HEK293T (cell line): ENCODE measurements around the gene ARMCX6.

Source experiments
- ARNT ChIP-seq: fragments of 450-650 bp; IDR thresholded peaks from 2 replicates; pipeline ENCODE4 v1.6.1; 2017; ENCODE audit warnings: mild to moderate bottlenecking
- BHLHE40 ChIP-seq: fragments of 450-650 bp; IDR thresholded peaks from 2 replicates; pipeline ENCODE4 v1.6.1; 2016; ENCODE audit warnings: mild to moderate bottlenecking, moderate library complexity, borderline replicate concordance
- FOXA1 ChIP-seq: fragments of 450-650 bp; IDR thresholded peaks from 2 replicates; pipeline ENCODE4 v1.6.1; 2016; ENCODE audit warnings: mild to moderate bottlenecking
- FOXM1 ChIP-seq: fragments of 450-650 bp; IDR thresholded peaks from 2 replicates; pipeline ENCODE4 v1.6.1; 2017; ENCODE audit warnings: mild to moderate bottlenecking, borderline replicate concordance
- HDGF ChIP-seq: fragments of 450-650 bp; IDR thresholded peaks from 2 replicates; pipeline ENCODE4 v1.6.1; 2017; ENCODE audit warnings: antibody characterized with exemption, borderline replicate concordance
- L3MBTL2 ChIP-seq: fragments of 450-650 bp; conservative IDR thresholded peaks from 2 replicates; pipeline ENCODE4 v1.6.1; 2016; ENCODE audit warnings: mild to moderate bottlenecking
- NFRKB ChIP-seq: fragments of 450-650 bp; IDR thresholded peaks from 2 replicates; pipeline ENCODE4 v1.6.1; 2016; ENCODE audit warnings: mild to moderate bottlenecking, moderate library complexity
- SP1 ChIP-seq: fragments of 450-650 bp; IDR thresholded peaks from 2 replicates; pipeline ENCODE4 v1.6.1; 2017
- SUZ12 ChIP-seq: fragments of 450-650 bp; IDR thresholded peaks from 2 replicates; pipeline ENCODE4 v1.6.1; 2016; ENCODE audit warnings: mild to moderate bottlenecking
- TARDBP ChIP-seq: fragments of 450-650 bp; IDR thresholded peaks from 2 replicates; pipeline ENCODE4 v1.6.1; 2016
- ZNF384 ChIP-seq: fragments of 450-650 bp; IDR thresholded peaks from 2 replicates; pipeline ENCODE4 v1.6.1; 2016
- TF ChIP-seq, protein P1 (sequence below): fragments of 450-650 bp; IDR thresholded peaks from 2 replicates; pipeline ENCODE4 v1.6.1; 2016

GRCh38 chrX:101595739-101596419 lies 21.9 kb downstream of the ARMCX6 start:
- TF ChIP-seq FOXM1 (no peak), BHLHE40 (no peak), NFRKB (no peak), ARNT (no peak), HDGF (no peak), TARDBP (no peak), SUZ12 (no peak), ZNF384 (no peak), SP1 (no peak), FOXA1 (no peak), L3MBTL2 (no peak)
- TF ChIP-seq, protein P1, sequence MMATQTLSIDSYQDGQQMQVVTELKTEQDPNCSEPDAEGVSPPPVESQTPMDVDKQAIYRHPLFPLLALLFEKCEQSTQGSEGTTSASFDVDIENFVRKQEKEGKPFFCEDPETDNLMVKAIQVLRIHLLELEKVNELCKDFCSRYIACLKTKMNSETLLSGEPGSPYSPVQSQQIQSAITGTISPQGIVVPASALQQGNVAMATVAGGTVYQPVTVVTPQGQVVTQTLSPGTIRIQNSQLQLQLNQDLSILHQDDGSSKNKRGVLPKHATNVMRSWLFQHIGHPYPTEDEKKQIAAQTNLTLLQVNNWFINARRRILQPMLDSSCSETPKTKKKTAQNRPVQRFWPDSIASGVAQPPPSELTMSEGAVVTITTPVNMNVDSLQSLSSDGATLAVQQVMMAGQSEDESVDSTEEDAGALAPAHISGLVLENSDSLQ: no peak
